Pancreas (tissue), 10 donors: ENCODE results near the gene ZNF416. TPM values are rescaled to one million over a fixed set of nuclear protein-coding genes. Genes with fewer than 3 reads are reported as not detected.
A peak's percentile ranks its signal among the peaks of the same experiment; 100 is the strongest.

Source experiments
- ATAC-seq, 4 donors: fragments of 200-7000 bp; cut with Tn5 transposase; one replicate each; pipeline versions ENCODE4 v1.8.0 to v1.9.1; 2020; ENCODE audit warnings: mild to moderate bottlenecking in 4 of 4, moderate library complexity in 4 of 4
- DNase-seq, 6 donors: peaks; one replicate each; pipeline ENCODE4 v3.0.0-alpha.2; 2020
- FAIRE-seq: peaks from 2 replicates; lab custom pipeline; 2012; peaks lifted over from hg19 to GRCh38; lab: Jason Lieb, UNC
- H3K27ac ChIP-seq, 4 donors: fragments of 200-600 bp; sonication (generic); 1 replicate in 3 of 4; 2 replicates in 1 of 4; pipeline versions ENCODE4 v1.5.0 to v1.8.0; 2020
- H3K27me3 ChIP-seq, 4 donors: fragments of 200-600 bp; one replicate each; pipeline ENCODE4 v1.8.0; 2021
- H3K36me3 ChIP-seq, 3 donors: fragments of 200-600 bp; sonication (generic) in 1 of 3; one replicate each; pipeline versions ENCODE4 v1.5.0 to v1.8.0; 2020 to 2021
- H3K4me1 ChIP-seq, 3 donors: fragments of 200-600 bp; one replicate each; pipeline ENCODE4 v1.8.0; 2021
- H3K4me3 ChIP-seq, 4 donors: fragments of 200-600 bp; sonication (generic) in 2 of 4; one replicate each; pipeline versions ENCODE4 v1.5.0 to v1.8.0; 2020 to 2021
- H3K9me3 ChIP-seq, 4 donors: fragments of 200-600 bp; one replicate each; pipeline ENCODE4 v1.8.0; 2021
- CTCF ChIP-seq, 4 donors: fragments of 200-600 bp; sonication (generic) in 3 of 4; IDR thresholded peaks; one replicate each; pipeline versions ENCODE4 v1.5.0 to v1.8.0; 2021; ENCODE audit warnings: antibody characterized with exemption in 4 of 4
- WGBS, 2 donors: extraction: QIAGEN DNeasy Blood & Tissue Kit; methylation state at CpG; one replicate each; pipeline ENCODE4 v1.1.7; 2013; 5-methylcytosine and 5-hydroxymethylcytosine counted together
- intact Hi-C, 3 donors: fragments of 100-400 bp; cut with DNase I; formaldehyde crosslinking; loops; one replicate each; pipeline versions ENCODE4 v1.11.1 to v1.14.2; 2022
- polyA plus RNA-seq, 2 donors: library from polyadenylated mRNA; stranded (reverse); fragments of 200-250 nt; gene quantifications; one replicate each; pipeline ENCODE4 v1.2.3, GENCODE V29; 2013
- total RNA-seq, 6 donors: library from RNA; stranded (reverse); fragmentation: NEBNext Ultra II Directional in 4 of 6; extraction: Animal tissue kit (Norgen Biotek cat#: 25700) in 4 of 6; gene quantifications; one replicate each; pipeline versions ENCODE4 v1.2.1 to v1.2.4, GENCODE V29; 2021 to 2023
- donor health status: healthy with polysubstance abuse.
- donor health status: DM: no; HTN: no; CAD: no; lungs with moderate emphysema.
- donor health status: DM: no; HTN: no; CAD: no.
- donor health status: control.
- donor health status: control.
- donor health status: Bipolar disorder and iron deficiency.
- donor health status: DM: yes; HTN: yes; CAD: no.
- donor health status: DM: no; HTN: no; CAD: no.
- donor health status: DM: no; HTN: no; CAD: no.
- donor health status: DM: yes; HTN: yes; CAD: no.

ZNF416 gene
- total and polyA plus RNA-seq, 8 donors, result 0.91 to 2.7 (median 1.8) TPM

- no peak for FAIRE-seq
- Histone ChIP-seq H3K27me3 (no peaks in the 10 kb centered on the region), H3K36me3 (peaks cover 0 to 6% (median 0%) of the 10 kb centered on the region in 3 donors), H3K27ac (peak within 1 kb of the TSS; percentile 53 to 68 (median 57)), H3K9me3 (no peaks in the 10 kb centered on the region), H3K4me3 (peak within 1 kb of the TSS; percentile 60 to 84 (median 72)), H3K4me1 (no peaks in the 10 kb centered on the region)
- 2% methylated on average over 64 of the region's 64 CpGs for WGBS, 2 donors
- DNase-seq, result peak; percentile 86 to 92 (median 88)
- peak; percentile 99 to 100 (median 100) for ATAC-seq
- no peak for TF ChIP-seq CTCF (IDR thresholded peaks at IDR 0.05)
- intact Hi-C loops, result no loop called here
These were observed 51.4 kb downstream of the ZNF416 start, which contains the start of gene ZNF549 for GRCh38 chr19:57527136-57527881. TSS of gene ZNF549 (plus strand) at chr19:57527356. CDS start at chr19:57527574, 218 bp downstream.

Other genes starting within 250 kb of the ZNF416 start
- gene ZNF304, start 227.6 kb downstream of the ZNF416 start, total RNA-seq, result 1 to 10 TPM; 1.9 to 4.6 (median 2.5) TPM
- 1 to 10 TPM; 1.1 to 3.3 TPM for gene ZNF304, start 227.6 kb downstream of the ZNF416 start, polyA plus RNA-seq
- gene TRAPPC2B, start 215.4 kb downstream of the ZNF416 start, total RNA-seq, result 1 to 10 TPM; 2.1 to 3.2 (median 2.5) TPM
- 10 to 100 TPM in 1 of 2 donors, 1 to 10 TPM in 1; 9.3 to 14.7 TPM for gene TRAPPC2B, start 215.4 kb downstream of the ZNF416 start, polyA plus RNA-seq
- gene ZNF547, start 215.4 kb downstream of the ZNF416 start, total RNA-seq, result 1 to 10 TPM in 5 of 6 donors, under 1 TPM in 1; 0.60 to 1.4 (median 1.1) TPM
- gene ZNF547, start 215.4 kb downstream of the ZNF416 start, polyA plus RNA-seq, result 1 to 10 TPM; 1.3 to 4.1 TPM
- gene ZNF548, start 189.1 kb downstream of the ZNF416 start, total RNA-seq, result 1 to 10 TPM; 3.5 to 8.7 (median 5.1) TPM
- 1 to 10 TPM; 3.7 to 5.2 TPM for gene ZNF548, start 189.1 kb downstream of the ZNF416 start, polyA plus RNA-seq
- gene ZNF17, start 167.8 kb downstream of the ZNF416 start, total RNA-seq, result 1 to 10 TPM; 3.7 to 6.8 (median 4.7) TPM
- 1 to 10 TPM; 2.3 to 2.7 TPM for gene ZNF17, start 167.8 kb downstream of the ZNF416 start, polyA plus RNA-seq
- gene ZNF749, start 143.6 kb downstream of the ZNF416 start, total RNA-seq, result 1 to 10 TPM; 4.2 to 7.2 (median 5.2) TPM
- gene ZNF749, start 143.6 kb downstream of the ZNF416 start, polyA plus RNA-seq, result 1 to 10 TPM; 2.1 to 4.5 TPM
- gene VN1R1, start 121.8 kb downstream of the ZNF416 start, total RNA-seq, result under 1 TPM; 0.12 to 0.32 (median 0.27) TPM
- gene VN1R1, start 121.8 kb downstream of the ZNF416 start, polyA plus RNA-seq, result under 1 TPM; 0.11 to 0.80 TPM
- gene ZNF772, start 101.3 kb downstream of the ZNF416 start, total RNA-seq, result 1 to 10 TPM; 2.3 to 8.9 (median 4.1) TPM
- gene ZNF772, start 101.3 kb downstream of the ZNF416 start, polyA plus RNA-seq, result 1 to 10 TPM; 1.3 to 2.0 TPM
- 1 to 10 TPM; 1.7 to 4.4 (median 3.0) TPM for gene ZNF419, start 91.2 kb downstream of the ZNF416 start, total RNA-seq
- 1 to 10 TPM; 3.5 to 7.6 TPM for gene ZNF419, start 91.2 kb downstream of the ZNF416 start, polyA plus RNA-seq
- 1 to 10 TPM; 2.6 to 4.0 (median 3.2) TPM for gene ZNF773, start 79.0 kb downstream of the ZNF416 start, total RNA-seq
- gene ZNF773, start 79.0 kb downstream of the ZNF416 start, polyA plus RNA-seq, result 1 to 10 TPM in 1 of 2 donors, under 1 TPM in 1; 0.99 to 3.6 TPM
- 1 to 10 TPM; 1.2 to 3.5 (median 1.9) TPM for gene ZNF549, start 51.6 kb downstream of the ZNF416 start, total RNA-seq
- gene ZNF549, start 51.6 kb downstream of the ZNF416 start, polyA plus RNA-seq, result 1 to 10 TPM; 1.5 to 2.9 TPM
- gene ZNF550, start 19.0 kb downstream of the ZNF416 start, total RNA-seq, result 1 to 10 TPM; 2.1 to 6.8 (median 3.4) TPM
- 1 to 10 TPM; 2.1 to 2.8 TPM for gene ZNF550, start 19.0 kb downstream of the ZNF416 start, polyA plus RNA-seq
- gene ZIK1, start 5.2 kb upstream of the ZNF416 start, total RNA-seq, result 1 to 10 TPM in 4 of 6 donors, under 1 TPM in 2; 0.63 to 2.8 (median 1.0) TPM
- gene ZIK1, start 5.2 kb upstream of the ZNF416 start, polyA plus RNA-seq, result 1 to 10 TPM in 1 of 2 donors, under 1 TPM in 1; 0.87 to 3.0 TPM
- 1 to 10 TPM in 3 of 6 donors, under 1 TPM in 3; 0.85 to 1.8 (median 1.1) TPM for gene ZNF530, start 21.0 kb upstream of the ZNF416 start, total RNA-seq
- 1 to 10 TPM in 1 of 2 donors, under 1 TPM in 1; 0.76 to 2.3 TPM for gene ZNF530, start 21.0 kb upstream of the ZNF416 start, polyA plus RNA-seq
- gene ZNF134, start 35.3 kb upstream of the ZNF416 start, total RNA-seq, result 1 to 10 TPM; 4.5 to 9.8 (median 5.8) TPM
- gene ZNF134, start 35.3 kb upstream of the ZNF416 start, polyA plus RNA-seq, result 1 to 10 TPM; 2.3 to 7.1 TPM
- gene ZNF211, start 54.3 kb upstream of the ZNF416 start, total RNA-seq, result 1 to 10 TPM; 2.1 to 8.6 (median 4.4) TPM
- gene ZNF211, start 54.3 kb upstream of the ZNF416 start, polyA plus RNA-seq, result 10 to 100 TPM in 1 of 2 donors, 1 to 10 TPM in 1; 6.0 to 14.3 TPM
- under 1 TPM in 1 of 6 donors, not detected in 5; 0.09 TPM for gene ZSCAN4, start 90.0 kb upstream of the ZNF416 start, total RNA-seq
- gene ZSCAN4, start 90.0 kb upstream of the ZNF416 start, polyA plus RNA-seq, result under 1 TPM in 1 of 2 donors, not detected in 1; 0.05 TPM
- gene ZNF551, start 103.1 kb upstream of the ZNF416 start, total RNA-seq, result 1 to 10 TPM; 2.2 to 3.2 (median 2.5) TPM
- gene ZNF551, start 103.1 kb upstream of the ZNF416 start, polyA plus RNA-seq, result 1 to 10 TPM; 1.1 to 1.5 TPM
- gene ZNF154, start 130.3 kb upstream of the ZNF416 start, total RNA-seq, result 1 to 10 TPM; 1.5 to 4.6 (median 2.3) TPM
- 1 to 10 TPM; 3.1 to 3.4 TPM for gene ZNF154, start 130.3 kb upstream of the ZNF416 start, polyA plus RNA-seq
- gene ZNF671, start 148.7 kb upstream of the ZNF416 start, total RNA-seq, result 1 to 10 TPM; 1.7 to 5.8 (median 2.6) TPM
- 1 to 10 TPM; 3.5 to 8.3 TPM for gene ZNF671, start 148.7 kb upstream of the ZNF416 start, polyA plus RNA-seq
- gene ZNF776, start 167.9 kb upstream of the ZNF416 start, total RNA-seq, result 10 to 100 TPM in 1 of 6 donors, 1 to 10 TPM in 5; 2.9 to 10.8 (median 4.5) TPM
- gene ZNF776, start 167.9 kb upstream of the ZNF416 start, polyA plus RNA-seq, result 1 to 10 TPM; 2.9 to 6.3 TPM
- 10 to 100 TPM in 1 of 6 donors, 1 to 10 TPM in 5; 3.9 to 12.9 (median 5.3) TPM for gene ZNF586, start 190.8 kb upstream of the ZNF416 start, total RNA-seq
- 1 to 10 TPM; 3.0 to 4.3 TPM for gene ZNF586, start 190.8 kb upstream of the ZNF416 start, polyA plus RNA-seq
- gene ZNF552, start 236.0 kb upstream of the ZNF416 start, total RNA-seq, result 1 to 10 TPM; 3.4 to 5.8 (median 4.1) TPM
- 1 to 10 TPM; 3.4 to 4.7 TPM for gene ZNF552, start 236.0 kb upstream of the ZNF416 start, polyA plus RNA-seq